Measurements from ENCODE around the gene CCDC197. TPM values are rescaled to one million over a fixed set of nuclear protein-coding genes. Genes with fewer than 3 reads are reported as not detected.

The CCDC197 gene
- total RNA-seq, 1 donor from 2014 or later, result not detected

GRCh38 chr14:93960774-93961438, 36.2 kb upstream of the CCDC197 start:
- DNase-seq (ENCODE audit: low spot score), result no peak

DNA sequence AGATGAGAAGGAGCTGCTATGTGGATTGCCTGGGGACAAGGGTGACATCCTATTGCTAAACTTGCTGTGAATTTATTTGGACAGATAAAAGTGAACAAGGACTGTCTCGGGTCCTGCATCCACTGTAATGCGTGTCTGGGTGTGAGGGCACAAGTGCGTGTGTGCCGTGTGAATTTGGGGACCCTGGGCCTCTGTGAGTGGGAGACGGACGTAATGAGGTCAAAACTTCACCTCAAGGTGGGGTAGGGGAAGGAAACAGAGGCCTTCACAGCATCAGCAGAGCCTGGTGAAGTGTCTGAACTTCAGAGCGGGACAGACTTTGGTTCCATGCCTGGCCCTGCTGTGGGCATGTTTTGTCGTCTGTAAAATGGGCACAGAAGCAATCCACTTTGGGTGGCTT, 35.5 kb upstream of the CCDC197 start:
- no peak for DNase-seq (ENCODE audit: low spot score)

- DNase-seq (ENCODE audit: low spot score), result no peak
These were observed 34.1 kb upstream of the CCDC197 start for GRCh38 chr14:93962701-93963601.

DNA sequence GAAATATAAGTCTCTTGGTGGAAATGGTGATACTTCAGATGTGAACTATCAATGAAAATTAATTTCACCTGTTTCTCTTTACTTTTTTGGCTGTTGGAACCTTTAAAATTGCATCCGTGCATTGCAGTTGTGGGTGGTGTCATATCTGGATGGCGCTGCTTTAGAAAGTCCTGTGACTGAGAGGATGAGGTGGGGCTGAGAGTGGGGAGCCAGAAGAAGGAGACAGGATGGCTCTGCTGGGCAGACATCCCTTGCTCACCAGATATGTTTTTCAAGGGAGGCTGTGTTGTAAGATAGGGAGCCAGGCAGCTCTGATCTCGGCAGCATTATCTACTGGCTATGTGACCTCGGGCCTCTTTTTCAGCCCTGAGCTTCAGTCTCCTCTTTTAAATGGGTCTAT, 33.4 kb upstream of the CCDC197 start:
- DNase-seq (ENCODE audit: low spot score), result no peak

DNA sequence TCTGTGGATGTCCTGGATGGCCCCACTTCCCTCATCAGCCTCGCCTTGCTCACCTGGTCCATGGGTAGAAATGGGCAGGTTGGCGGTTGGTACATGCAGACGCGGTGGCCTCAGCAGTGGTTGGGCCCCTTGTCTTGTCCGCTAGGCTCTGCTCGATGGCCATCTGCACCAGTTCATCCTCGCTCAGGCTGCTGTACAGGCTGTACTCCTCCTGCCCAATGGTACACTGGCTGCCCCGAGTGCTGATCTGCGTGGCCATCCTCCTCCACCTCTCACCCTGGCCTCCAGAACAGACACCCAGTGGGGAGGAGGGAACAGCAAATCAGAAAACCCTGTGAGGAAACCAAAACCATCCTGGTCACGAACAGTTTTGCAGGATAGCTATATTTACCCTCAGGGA, 32.8 kb upstream of the CCDC197 start:
- DNase-seq (ENCODE audit: low spot score), result no peak

GRCh38 chr14:93964820-93965286, 32.2 kb upstream of the CCDC197 start:
- no peak for DNase-seq (ENCODE audit: low spot score)

DNA sequence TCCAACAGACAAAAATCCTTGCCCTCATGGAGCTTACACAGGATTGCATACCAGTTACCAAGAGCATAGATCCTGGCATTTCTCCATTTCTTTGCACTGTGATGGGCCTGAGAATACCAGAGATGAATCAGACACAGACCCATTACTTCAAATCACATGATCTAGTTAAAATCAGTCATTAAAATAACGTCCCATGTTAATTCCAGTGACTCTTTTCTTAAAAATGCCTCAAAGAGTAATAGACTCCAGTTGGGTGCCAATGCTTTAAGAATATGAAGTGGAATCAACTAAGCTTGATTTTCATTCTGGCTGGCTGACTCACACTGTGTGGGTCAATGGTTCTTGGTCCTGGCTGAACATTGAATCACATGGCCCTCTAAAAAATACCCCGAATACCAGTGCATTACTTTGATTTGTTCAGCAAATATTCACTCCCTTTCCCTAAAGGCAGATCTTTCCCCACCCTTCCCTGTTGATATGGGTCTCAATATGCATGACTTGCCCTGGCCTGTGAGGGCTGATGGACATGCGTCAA, 31.7 kb upstream of the CCDC197 start:
- no peak for DNase-seq (ENCODE audit: low spot score)

GRCh38 chr14:93965946-93966474, 31.1 kb upstream of the CCDC197 start:
- DNase-seq (ENCODE audit: low spot score), result no peak

DNA sequence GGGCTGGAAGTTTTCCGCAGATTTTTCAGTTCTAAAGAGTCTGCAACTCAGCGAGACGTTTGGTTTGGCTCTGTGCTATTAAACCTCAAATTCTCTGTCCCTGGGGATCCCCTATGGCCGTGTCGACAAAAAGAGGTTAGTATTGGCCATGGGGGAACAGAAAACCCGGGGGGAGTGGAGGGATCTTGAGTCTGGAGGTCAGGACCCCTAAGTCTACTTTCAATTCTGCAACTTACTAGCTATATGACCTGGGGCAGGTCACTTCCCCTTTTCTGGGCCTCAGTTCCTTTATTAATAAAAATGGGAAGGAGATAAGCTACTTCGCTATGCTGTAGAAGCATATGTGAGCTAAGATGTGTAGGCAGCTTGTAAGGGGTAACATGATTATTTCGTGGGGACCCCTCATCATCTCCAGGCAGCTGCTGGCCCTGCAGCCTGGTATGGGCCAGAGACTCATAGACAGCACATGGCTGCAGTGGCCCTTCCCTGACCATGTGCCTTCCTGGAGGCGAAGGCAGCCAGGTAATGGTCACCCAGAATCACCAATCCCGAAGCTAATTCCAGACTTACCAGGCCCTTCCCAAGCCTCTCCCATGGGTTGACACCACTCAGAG, 29.4 kb upstream of the CCDC197 start:
- no peak for DNase-seq (ENCODE audit: low spot score)

- no peak for DNase-seq (ENCODE audit: low spot score)
These were observed 27.8 kb upstream of the CCDC197 start for GRCh38 chr14:93969082-93969828.

- no peak for DNase-seq (ENCODE audit: low spot score)
These were observed 26.5 kb upstream of the CCDC197 start for GRCh38 chr14:93970585-93970964.

GRCh38 chr14:93970965-93971634, 26.0 kb upstream of the CCDC197 start:
- DNase-seq (ENCODE audit: low spot score), result no peak

DNA sequence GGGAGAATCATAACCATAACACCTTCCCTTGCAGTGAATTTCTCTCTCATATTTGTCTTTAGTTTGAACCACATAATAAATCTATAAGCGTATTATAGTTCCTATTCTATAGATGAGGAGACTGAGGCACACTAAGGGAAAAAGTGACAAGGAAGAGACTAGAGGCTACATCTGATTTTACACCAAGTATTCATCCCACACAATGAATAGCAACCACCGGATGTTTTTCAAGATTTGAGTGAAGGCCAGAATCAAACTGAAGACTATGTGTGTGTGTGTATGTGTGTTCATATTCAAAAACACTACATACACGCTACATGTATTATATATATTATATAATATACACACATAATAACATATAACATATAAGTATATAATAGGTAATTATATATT, 25.5 kb upstream of the CCDC197 start:
- DNase-seq (ENCODE audit: low spot score), result no peak

DNA sequence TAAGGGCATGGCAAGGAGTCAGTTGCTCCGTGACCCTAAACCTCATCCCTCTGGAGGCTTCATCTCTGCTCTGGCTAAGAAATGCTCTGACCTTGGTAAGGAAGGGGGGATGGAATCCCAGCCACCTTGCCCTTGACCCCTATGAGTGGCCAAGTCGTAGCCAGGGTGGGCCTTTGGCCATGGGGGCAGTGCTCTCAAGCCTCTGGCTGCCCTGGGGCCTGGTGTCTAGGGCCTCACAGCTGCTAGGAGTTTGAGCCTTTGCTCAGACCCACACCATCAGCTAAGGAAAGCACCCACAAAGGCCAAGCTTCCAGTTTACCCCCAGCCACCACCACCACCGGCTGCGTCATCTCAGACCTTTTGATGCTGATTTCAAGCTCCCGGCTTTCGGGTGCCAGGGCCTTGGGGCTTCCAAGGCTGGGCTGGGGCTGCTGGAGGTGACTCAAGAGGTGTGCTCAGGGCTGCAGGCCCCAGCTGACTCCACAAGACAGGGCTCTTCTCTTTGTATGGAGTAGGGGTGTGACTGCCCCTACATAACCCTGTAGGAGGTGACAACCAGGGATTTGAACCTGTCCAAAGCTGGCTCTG, 24.4 kb upstream of the CCDC197 start:
- no peak for DNase-seq (ENCODE audit: low spot score)

DNA sequence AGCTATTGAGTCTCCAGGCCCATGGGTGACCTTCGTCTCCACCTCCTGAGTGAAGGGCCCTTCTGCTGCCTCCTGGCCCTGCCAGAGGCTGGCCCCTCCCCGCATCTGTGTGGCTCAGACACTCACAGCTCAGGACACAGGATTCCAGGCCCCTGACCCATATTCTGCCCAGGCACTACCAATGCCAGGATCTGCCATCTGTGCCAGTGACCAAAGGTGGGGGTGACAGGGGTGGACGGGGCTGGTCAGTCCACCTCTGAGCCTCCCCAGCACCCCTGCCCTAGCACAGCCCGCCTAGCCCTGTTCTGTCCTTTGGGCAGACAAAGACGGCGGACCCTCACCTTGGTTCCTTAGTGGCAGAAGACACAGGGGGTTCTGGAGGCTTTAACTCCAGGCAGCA, 23.5 kb upstream of the CCDC197 start:
- no peak for DNase-seq (ENCODE audit: low spot score)

- DNase-seq (ENCODE audit: low spot score), result no peak
These were observed 22.8 kb upstream of the CCDC197 start for GRCh38 chr14:93974299-93974698.

- no peak for DNase-seq (ENCODE audit: low spot score)
These were observed 22.3 kb upstream of the CCDC197 start for GRCh38 chr14:93974833-93975232.

DNA sequence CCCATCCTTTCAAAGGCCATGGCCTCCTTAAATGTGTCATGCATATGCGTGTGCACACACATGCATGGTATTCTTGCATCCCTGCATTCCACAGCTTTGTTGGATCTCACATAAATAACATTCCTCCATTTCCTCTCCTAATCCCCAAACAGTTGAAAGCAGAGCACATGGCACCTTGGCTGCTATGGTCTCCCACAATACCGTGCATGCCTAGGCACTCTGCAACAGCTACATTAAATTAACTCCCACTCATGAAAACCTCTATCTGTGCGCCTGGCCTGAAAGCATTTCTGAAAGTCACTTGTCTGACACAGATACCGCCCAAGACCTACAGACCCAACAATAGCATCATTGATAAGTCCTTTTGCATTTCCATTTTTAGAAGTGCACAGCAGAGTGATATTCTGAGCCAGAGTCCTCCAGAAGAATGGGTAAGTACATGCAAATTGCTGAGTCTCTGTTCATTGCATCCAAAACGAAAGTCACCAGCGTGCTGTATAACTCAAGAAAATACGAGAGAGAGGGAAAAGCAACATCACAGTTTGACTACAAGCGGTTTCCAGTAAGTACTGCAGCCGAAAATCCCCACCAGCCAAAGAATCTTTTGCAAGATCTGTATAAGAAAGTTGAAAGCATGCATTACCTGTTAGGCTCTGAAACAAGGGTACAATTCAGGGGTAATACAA, 21.2 kb upstream of the CCDC197 start:
- no peak for DNase-seq (ENCODE audit: low spot score)

GRCh38 chr14:93976477-93977057, 20.5 kb upstream of the CCDC197 start, which contains the start of gene ASB2:
Gene ASB2, minus strand, starts transcription at chr14:93976570. Its CDS starts 12,031 bp downstream, at chr14:93964539.
- DNase-seq (ENCODE audit: low spot score), result no peak

All from mesenteric fat pad (tissue), 1 donor.